Measurements from ENCODE around the gene TICRR.

DNA sequence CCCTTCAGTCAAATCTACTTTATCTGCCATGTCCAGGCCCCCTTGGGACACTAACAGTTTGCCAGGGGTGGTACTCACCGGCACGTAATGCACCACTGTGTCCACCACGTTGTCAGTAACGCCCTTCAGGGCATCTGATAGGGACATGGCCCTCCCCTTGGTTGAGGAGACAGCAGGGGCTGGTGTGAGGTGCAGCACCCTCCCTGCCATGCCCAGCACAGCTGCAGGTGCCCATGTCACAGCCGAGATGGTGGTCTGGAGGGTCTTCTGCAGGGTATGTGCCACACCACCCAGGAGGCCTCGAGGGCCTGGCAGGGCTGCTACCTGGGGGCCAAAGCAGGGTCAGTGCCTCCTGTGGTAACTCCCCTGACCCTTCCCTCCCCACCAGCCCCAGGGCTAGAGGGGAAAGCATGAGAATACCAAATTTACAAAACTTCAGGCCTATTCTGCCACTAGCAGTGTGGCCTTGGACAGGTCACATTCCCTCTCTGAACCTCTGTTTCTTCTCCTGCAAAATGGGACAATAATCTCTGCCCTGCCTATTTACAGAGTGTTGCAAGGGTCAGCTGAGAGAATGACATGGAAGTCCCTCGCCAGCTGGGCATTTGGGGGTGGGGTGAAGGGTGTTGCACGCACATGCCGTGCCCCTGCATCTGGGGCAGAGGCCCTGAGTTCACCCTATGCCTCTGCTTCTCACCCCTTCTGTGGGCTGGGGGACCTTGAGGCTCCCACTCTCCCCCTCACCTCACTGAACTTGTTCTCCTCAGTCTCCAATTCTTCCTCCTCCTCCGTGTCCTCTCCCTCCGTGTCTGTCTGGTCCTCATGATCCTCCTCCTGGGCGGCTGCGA, 91.8 kb downstream of the TICRR start:
- TF ChIP-seq, protein P1, sequence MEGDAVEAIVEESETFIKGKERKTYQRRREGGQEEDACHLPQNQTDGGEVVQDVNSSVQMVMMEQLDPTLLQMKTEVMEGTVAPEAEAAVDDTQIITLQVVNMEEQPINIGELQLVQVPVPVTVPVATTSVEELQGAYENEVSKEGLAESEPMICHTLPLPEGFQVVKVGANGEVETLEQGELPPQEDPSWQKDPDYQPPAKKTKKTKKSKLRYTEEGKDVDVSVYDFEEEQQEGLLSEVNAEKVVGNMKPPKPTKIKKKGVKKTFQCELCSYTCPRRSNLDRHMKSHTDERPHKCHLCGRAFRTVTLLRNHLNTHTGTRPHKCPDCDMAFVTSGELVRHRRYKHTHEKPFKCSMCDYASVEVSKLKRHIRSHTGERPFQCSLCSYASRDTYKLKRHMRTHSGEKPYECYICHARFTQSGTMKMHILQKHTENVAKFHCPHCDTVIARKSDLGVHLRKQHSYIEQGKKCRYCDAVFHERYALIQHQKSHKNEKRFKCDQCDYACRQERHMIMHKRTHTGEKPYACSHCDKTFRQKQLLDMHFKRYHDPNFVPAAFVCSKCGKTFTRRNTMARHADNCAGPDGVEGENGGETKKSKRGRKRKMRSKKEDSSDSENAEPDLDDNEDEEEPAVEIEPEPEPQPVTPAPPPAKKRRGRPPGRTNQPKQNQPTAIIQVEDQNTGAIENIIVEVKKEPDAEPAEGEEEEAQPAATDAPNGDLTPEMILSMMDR (IDR thresholded peaks at IDR 0.05) = no peak
- TF ChIP-seq ZFX (IDR thresholded peaks at IDR 0.05; ENCODE audit: borderline replicate concordance) = no peak

Data from 22Rv1 (cell line).